GM18870 (cell line): ENCODE data around the gene DEFB132.
"Not testable (repeated sequence)": the region's sequence is repeated elsewhere in the genome, so short reads cannot be mapped to it uniquely, and the experiment has no call there.

ENCODE experiments used
- ATAC-seq: cut with Tn5 transposase; IDR thresholded peaks from one replicate; pipeline ENCODE4 v1.9.1; 2021; ENCODE audit warnings: moderate library complexity; ENCODE audit not compliant: unreplicated experiment

DEFB132 gene

GRCh38 chr20:257419-257818 is at the start of gene DEFB132:
DEFB132 (plus strand) TSS chr20:257724; CDS start chr20:257779, 55 bp downstream.
- no peak for ATAC-seq

GRCh38 chr20:208942-209566 is 48.5 kb upstream of the DEFB132 start:
- ATAC-seq, result no peak

- no peak for ATAC-seq
Measured at GRCh38 chr20:210809-211502, 46.6 kb upstream of the DEFB132 start.

GRCh38 chr20:214383-214782 is 43.1 kb upstream of the DEFB132 start:
- ATAC-seq, result no peak

GRCh38 chr20:215796-216195 is 41.7 kb upstream of the DEFB132 start:
- no peak for ATAC-seq

GRCh38 chr20:217266-217665 is 40.3 kb upstream of the DEFB132 start:
- no peak for ATAC-seq

GRCh38 chr20:219290-220115 is 38.0 kb upstream of the DEFB132 start:
- ATAC-seq, result no peak

- ATAC-seq, result no peak
Measured at GRCh38 chr20:221258-221830, 36.2 kb upstream of the DEFB132 start.

- not testable (repeated sequence) for ATAC-seq
Measured at GRCh38 chr20:225879-226278, 31.6 kb upstream of the DEFB132 start.

GRCh38 chr20:226958-227357 is 30.6 kb upstream of the DEFB132 start, which contains the start of gene DEFB129:
DEFB129 (plus strand) TSS chr20:227258; CDS start chr20:227289, 31 bp downstream.
- no peak for ATAC-seq

- ATAC-seq, result no peak
Measured at GRCh38 chr20:227439-228105, 30.0 kb upstream of the DEFB132 start.

- ATAC-seq, result no peak
Measured at GRCh38 chr20:235891-236290, 21.6 kb upstream of the DEFB132 start.

- ATAC-seq, result no peak
Measured at GRCh38 chr20:237489-237888, 20.0 kb upstream of the DEFB132 start.

- ATAC-seq, result peak; percentile 50
Measured at GRCh38 chr20:237929-238328, 19.6 kb upstream of the DEFB132 start.

GRCh38 chr20:242905-243304 is 14.6 kb upstream of the DEFB132 start:
- ATAC-seq, result no peak

GRCh38 chr20:251354-251753 is 6.2 kb upstream of the DEFB132 start:
- ATAC-seq, result no peak

- no peak for ATAC-seq
Measured at GRCh38 chr20:252801-253200, 4.7 kb upstream of the DEFB132 start.

- ATAC-seq, result not testable (repeated sequence)
Measured at GRCh38 chr20:253447-253846, 4.1 kb upstream of the DEFB132 start.

- no peak for ATAC-seq
Measured at GRCh38 chr20:258269-258858, 840 bp downstream of the DEFB132 start.

GRCh38 chr20:258963-259362 is 1.4 kb downstream of the DEFB132 start:
- no peak for ATAC-seq
